Kidney capillary endothelial cell (primary cell): Measurements from ENCODE around the gene NUP62CL.
"Not testable (repeated sequence)": the region's sequence is repeated elsewhere in the genome, so short reads cannot be mapped to it uniquely, and the experiment has no call there.

Experiments
- DNase-seq: peaks from one replicate; pipeline ENCODE4 v3.0.0-alpha.2; 2018; ENCODE audit warnings: low spot score

NUP62CL gene, protein sequence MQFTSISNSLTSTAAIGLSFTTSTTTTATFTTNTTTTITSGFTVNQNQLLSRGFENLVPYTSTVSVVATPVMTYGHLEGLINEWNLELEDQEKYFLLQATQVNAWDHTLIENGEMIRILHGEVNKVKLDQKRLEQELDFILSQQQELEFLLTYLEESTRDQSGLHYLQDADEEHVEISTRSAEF

DNA sequence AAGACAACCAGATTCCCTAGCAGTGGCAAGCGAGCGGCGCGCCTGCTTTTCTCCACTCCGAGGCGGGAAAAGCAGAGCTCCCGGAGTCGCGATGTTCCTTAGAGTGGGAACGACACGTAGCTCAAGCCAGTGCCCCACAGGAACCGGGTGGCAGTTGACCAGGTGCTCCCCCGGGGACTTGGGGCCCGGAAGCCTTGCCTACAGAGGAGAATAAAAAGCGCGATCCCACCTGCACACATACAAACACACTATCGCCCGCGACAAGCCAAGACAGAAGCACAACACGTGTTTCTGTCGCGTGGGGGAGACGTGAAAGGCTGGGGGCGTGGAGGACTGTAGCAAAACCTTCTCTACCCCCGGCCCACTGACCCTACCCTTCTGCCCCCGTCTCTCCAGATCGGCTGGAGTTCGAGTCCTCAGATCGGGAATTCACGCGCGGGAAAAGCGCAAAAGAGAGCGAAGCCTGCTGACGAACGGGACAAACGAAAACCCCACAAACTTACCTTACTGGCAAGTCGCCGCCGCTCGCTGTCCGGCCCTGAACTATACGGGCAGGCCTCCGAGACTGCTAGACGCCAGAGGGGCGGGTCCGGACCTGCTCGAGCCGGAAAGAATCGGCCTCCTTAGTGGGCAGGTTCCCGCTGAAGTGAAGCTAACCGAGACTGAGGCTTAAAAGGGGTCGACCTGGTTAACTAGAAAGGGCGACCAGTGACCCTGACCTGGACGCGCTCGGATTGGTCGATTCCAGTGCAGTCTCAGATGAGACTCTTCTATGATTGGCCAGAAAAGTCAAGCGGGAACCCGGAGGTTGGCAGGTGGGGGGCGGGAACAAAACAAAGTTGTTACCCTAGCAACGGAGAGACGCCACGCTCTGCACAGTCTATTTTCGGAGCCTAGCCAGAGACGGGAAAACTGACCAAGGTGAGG is at the start of gene NUP62CL, which contains the start of gene DNAAF6:
Gene NUP62CL (minus strand): TSS at position 664 of the 927 bp plus-strand sequence. CDS start 31,287 bp downstream, outside the sequence.
Gene DNAAF6 (plus strand): TSS at position 842 of the 927 bp plus-strand sequence. CDS start 6,265 bp downstream, outside the sequence.
- DNase-seq = no peak

DNA sequence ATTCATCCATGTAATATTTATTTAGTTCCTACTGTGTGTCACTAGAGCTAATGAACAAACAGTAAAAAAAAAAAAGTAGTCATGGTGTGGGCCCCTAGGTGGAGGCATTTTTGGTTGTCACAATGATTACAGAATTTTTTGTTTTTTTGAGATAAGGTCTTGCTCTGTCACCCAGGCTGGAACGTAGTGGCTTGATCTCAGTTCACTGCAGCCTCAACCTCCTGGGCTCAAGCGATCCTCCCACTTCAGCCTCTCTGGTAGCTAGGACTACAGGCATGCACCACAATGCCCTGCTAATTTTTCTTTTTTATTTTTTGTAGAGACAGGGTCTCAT is 22.2 kb upstream of the NUP62CL start:
- no peak for DNase-seq

DNA sequence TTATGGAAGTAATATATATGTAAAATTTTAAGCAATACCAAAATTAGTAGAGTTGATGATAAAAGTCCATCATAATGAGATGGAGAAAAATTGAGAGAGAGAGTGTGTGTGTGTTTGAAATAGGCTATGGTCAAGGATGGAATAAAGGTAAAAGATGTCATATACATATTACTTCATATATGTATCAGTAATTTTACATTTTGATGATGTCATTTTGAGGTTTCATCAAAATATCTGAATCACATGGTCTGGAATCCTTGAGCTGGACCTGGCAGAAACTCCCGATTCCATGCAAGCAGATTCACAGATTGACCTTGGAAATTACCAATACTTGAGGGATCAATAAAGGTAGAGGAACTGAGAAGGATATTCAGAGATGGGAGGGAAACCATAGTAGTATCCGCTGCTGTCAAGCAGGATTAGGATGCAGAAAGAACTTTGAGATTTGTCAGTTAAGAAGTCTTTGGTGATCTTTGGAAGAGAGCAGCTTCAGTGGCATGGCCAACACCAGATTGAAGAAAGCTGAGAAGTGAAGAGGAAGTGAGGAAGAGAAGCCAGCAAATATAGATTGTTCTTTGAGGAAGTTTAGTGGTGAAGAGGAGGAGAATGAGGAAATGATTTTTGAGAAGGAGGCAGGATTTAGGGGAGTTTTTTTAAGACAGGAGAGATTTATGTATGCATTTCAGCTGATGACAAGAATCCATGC is 21.7 kb upstream of the NUP62CL start:
- no peak for DNase-seq

DNA sequence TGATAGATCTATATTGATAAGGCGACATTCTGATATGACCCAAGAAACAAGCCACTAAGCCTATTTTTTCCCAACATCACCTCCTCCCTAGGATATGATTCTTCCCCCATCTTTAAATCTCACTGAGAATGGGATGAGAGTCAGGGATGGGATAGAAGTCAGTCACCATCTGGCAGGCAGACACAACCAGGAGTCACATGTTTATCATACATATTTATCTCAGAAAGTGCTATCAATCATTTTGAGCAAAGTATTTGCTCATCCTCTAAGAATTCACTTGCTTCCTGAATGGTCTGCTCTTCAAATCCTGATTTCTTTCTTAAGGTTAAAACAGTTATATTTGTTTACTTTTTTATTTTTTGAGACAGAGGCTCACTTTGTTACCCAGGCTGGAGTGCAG is 20.5 kb upstream of the NUP62CL start:
- DNase-seq = no peak

DNA sequence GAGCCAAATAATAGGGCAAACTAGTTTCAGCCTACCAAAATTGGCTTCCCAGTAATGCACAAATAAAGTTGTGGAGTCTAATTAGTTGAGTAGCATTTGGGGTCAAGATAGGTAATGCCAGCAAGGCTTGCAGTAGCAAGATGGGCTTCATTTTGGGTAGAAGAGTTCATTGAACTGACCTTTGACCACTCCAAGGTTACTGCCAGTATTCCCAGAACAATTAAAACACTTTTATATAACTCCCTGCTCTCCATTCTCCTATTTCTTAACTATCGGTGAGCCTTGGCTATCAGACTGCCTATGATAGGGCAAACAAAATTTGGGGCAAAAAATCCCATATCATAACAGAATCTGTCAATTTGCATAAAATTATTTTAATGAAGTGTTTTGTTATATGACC is 7.2 kb upstream of the NUP62CL start:
- DNase-seq = no peak

DNA sequence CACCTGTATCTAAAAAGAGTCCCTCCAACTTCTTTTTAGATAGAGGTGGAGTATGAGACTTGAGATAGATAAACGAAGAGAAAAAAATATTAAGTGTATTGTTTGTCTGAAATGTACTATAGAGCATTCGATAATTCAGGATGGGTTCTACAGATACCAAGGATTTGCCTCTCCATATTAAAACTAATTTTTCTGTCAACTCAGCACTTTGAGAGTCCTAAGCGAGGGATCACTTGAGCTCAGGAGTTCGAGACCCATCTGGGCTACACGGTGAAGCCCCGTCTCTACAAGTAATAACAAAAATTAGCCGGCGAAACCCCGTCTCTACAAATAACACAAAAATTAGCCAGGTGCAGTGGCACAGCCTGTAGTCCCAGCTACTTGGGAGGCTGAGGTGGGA is 1.7 kb upstream of the NUP62CL start:
- no peak for DNase-seq

DNA sequence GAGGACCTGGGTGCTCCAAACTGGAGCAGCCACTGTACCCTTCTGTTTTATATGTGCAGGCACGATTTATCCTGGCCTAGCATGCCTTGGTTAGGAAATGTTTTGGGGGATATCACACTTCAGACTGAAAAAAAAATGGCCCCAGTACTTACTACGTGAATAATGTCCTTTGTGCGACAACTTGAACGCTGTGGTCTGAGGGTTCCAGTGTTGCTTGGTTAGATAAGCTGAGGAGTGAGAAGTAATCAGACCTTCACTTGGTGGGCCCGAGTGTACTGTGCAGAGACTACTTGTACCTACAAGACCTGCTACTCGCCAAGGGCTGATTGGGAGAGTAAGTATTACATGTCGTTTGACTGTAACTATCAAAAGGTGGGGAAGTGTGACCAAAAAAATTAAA is 856 bp upstream of the NUP62CL start:
- no peak for DNase-seq

DNA sequence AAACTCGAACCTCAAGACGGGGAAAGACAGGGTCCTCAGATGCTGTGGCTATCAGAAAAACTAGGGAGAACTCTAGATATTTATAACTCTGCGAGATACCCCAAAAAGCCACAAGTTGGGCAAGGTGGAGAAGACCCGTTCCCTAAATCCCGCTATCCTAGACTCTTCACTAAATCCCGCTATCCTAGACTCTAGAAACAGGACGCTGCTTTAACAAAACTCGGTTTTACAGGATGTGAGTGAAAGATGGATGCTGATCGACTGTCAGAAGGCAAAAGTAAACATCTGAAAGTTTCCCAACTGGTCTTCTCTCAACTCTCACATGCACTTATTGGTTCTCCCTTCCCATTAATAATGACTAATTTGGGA is 448 bp upstream of the NUP62CL start:
- DNase-seq = no peak

DNA sequence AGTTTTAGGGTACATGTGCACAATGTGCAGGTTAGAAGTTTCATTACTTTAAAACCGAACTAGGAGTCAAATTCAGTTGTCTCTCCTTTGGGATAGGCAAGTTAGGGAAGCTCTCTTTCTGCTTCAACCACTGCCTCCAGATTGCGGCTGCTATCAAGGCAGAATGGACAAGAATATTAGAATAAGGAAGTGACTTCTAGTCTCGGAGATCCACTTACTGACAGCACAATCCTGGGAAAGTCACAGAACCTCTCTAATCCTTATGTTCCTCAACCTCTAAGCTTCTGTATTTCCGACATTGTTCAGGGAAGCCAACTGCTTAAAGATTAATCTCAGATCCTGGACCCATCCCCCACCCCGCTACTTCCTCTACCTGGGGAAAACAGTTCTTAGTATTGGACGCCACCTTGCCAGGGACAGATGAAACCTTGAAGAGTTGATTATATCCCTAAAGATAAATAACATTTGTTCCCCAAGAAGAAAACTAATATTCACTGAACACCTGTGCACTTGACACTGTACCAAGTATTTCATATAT is 2.1 kb downstream of the NUP62CL start:
- no peak for DNase-seq

DNA sequence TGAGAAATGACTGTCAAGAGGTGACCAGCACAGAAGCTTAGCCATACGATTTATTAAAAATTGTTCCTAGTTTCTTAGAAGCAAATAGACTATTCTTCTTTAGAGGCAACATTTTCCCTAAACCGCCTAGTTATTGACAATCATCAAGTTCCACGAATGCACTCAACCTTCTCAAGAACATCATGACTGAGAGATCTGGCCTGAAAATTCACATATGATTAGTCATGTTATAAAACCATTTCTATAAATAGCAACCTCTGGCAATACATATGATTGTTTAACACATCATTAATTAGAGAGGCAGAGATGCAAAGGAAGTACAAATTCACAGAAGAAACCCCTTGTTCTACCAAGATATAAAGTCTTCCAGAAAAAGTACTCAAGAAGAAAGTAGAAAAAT is 6.7 kb downstream of the NUP62CL start:
- no peak for DNase-seq

DNA sequence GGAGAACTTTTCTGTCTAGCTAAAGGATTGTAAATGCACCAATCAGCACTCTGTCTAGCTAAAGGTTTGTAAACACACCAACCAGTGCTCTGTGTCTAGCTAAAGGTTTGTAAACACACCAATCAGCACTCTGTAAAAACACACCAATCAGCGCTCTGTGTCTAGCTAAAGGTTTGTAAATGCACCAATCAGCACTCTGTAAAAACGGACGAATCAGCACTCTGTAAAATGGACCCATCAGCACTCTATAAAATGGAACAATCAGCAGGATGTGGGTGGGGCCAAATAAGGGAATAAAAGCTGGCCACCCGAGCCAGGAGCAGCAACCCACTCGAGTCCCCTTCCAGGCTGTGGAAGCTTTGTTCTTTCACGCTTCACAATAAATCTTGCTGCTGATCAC is 8.2 kb downstream of the NUP62CL start:
- DNase-seq = not testable (repeated sequence)

DNA sequence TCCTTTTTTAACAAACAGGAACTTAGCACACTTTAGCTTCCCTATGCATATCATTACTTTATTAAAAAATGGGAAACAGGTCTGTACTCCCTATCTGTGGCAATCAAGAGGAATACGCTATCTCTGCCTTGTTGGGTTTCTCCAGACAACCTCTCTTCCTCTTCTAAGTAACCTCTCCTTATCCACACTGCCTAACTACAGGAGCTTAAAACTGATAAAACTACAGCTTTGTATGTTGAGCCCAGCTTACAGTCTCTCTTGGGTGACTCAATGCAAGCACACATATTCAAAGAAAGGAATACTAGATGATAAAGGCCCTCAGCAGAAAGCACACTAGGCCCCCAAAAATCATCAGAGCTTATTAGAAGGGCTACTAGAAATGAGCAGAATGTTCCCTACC is 8.9 kb downstream of the NUP62CL start:
- no peak for DNase-seq

DNA sequence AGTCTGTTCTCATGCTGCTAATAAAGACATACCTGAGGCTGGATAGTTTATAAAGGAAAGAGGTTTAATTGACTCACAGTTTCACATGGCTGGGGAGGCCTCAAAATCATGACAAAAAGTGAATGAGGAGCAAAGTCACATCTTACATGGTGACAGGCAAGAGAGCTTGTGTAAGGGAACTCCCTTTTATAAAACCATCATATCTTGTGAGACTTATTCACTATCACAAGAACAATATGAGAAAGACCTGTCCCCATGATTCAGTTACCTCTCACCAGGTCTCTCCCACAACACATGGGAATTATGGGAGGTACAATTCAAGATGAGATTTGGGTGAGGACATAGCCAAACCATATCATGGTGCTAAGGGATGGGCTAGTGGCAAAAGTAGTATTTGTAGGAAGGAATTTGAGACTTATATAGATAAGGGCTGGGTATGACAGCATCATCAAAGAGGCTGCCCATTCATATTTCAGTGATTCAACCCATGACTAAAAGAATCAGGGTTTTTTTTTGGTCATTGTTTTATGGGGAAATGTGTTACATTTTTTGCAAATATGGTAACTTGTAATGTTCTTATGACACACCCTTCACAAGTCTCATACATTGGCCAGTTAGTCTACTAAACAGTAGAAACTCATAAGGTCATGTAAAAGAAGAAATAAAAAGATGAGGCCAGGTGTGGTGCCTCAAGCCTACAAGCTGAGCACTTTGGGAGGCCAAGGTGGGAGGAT is 34.7 kb downstream of the NUP62CL start:
- no peak for DNase-seq

DNA sequence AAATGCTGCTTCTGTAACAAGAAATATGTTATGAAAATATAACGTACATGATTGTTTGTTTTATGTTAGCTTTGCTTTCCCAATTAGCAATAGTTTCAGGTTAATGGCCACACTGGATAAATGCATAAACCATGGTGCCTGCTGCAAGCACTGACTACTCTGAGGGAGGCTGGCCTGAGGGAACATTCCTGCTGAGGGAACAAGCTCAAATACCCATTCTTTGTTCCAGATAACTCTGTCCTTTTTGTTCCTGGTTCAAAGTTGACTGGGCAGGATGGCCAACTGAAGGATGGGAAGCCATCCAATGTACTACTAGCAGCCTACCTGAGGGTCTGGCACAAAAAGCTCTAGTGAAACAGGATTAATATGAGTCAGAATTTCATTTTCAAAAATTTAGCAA is 37.5 kb downstream of the NUP62CL start:
- no peak for DNase-seq

DNA sequence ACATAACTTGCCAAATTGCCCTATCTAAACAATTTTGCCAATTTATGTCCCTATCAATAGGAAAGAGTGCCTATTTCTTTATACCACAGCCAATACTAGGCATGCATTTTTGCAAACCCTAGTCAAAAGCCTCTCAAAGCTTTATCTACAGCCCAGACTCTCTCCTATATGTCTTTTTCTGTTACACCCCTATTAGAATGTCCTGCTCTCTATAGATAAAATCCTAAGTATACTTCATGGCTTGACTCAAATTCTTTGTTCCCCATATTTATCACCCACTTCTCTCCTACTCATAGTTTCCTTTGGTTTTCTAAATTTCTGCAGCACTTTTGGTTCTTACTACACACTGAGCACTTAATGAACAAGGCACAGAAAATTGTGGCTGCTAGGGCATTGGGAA is 38.0 kb downstream of the NUP62CL start:
- DNase-seq = no peak

DNA sequence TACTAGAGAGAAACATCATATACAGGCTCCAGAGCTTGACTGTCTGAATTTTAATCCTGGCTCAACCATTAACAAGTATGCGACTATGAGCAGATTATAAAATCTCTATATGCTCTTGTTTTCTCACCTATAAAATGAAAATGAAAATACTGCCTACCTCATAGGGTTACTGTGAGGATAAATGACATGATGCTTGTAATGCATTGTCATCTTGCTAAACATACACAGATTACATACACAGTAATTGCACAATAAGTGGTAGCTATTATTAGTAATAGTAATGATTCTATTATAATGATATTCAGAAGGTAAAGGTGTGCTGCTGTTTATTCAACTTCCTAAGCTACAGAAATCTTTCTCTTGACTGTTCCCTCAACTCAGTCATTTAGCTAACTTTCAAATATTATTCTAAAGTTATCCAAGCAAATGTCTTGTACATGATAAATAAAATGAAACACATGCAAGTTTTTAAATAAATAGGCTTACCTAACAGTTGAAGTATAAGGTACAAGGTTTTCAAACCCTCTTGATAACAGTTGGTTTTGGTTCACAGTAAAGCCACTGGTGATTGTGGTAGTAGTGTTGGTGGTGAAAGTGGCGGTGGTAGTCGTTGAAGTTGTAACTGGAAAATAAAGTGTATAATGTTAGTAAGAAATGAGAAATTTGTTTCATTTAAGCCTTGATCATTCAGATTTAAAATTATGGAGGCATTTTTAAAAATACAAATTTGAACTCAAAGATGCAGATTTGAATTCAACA is 38.9 kb downstream of the NUP62CL start:
- DNase-seq = no peak

DNA sequence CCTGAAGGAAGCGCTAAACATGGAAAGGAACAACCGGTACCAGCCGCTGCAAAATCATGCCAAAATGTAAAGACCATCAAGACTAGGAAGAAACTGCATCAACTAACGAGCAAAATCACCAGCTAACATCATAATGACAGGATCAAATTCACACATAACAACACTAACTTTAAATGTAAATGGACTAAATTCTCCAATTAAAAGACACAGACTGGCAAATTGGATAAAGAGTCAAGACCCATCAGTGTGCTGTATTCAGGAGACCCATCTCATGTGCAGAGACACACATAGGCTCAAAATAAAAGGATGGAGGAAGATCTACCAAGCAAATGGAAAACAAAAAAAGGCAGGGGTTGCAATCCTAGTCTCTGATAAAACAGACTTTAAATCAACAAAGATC is 48.6 kb downstream of the NUP62CL start:
- not testable (repeated sequence) for DNase-seq

DNA sequence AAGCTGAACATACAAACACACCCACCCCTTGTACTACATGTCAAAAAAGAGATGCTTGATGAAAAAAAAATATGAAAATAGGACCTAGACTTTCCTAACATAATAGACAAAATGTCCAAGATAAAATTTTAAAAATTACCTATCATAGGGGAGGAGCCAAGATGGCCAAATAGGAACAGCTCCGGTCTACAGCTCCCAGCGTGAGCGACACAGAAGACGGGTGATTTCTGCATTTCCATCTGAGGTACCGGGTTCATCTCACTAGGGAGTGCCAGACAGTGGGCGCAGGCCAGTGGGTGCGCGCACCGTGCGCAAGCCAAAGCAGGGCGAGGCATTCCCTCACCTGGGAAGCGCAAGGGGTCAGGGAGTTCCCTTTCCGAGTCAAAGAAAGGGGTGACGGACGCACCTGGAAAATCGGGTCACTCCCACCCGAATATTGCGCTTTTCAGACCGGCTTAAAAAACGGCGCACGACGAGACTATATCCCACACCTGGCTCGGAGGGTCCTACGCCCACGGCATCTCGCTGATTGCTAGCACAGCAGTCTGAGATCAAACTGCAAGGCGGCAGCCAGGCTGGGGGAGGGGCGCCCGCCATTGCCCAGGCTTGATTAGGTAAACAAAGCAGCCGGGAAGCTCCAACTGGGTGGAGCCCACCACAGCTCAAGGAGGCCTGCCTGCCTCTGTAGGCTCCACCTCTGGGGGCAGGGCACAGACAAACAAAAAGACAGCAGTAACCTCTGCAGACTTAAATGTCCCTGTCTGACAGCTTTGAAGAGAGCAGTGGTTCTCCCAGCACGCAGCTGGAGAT is 50.4 kb downstream of the NUP62CL start:
- DNase-seq = not testable (repeated sequence)

DNA sequence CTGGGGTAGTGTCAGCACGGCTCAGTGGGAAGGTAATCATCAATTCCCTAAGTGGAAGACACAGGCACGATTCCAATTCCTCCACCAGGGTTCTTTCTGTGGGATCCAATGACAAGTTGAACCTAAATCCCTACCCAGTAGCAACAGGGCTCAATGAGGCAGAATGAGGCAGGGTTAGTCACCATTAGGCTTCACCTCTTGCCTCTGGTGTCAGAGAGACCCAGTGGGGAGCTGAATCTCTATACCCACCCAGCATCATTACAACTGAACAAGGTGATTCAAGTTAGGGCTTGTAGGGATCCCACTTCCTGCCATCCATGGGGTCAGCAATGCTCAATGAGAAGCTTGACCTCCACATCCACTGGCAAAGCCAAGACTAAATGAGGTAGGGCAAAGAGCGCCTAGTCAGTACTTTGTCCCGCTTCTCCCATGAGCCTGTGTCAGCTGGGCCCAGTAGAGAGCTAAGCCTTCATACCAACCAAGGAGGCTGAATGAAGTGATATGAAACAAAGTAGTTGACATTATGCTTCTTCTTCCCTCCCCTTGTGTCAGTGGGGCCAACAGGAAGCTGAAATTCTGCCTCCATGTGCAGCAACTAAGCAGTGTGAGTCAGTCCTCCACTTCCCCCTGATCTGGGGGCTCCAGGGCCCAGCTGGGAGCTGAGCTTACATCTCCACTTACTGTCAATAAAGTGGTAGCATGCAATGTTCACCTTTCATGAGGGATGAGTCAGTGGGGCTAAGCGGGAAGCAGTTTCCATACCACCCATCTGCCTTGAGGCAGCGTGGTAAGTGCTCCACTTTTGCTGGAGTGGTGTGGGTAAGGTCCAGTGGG is 51.2 kb downstream of the NUP62CL start:
- DNase-seq = no peak
